K562 (cell line): ENCODE measurements around the gene SETD1B. TPM values are rescaled to one million over a fixed set of nuclear protein-coding genes. Genes with fewer than 3 reads are reported as not detected.
A peak's percentile ranks its signal among the peaks of the same experiment; 100 is the strongest.

ENCODE experiments used
- ASH1L ChIP-seq: fragments of 450-650 bp; IDR thresholded peaks from 2 replicates; pipeline ENCODE4 v1.6.1; 2018; ENCODE audit warnings: borderline replicate concordance, mild to moderate bottlenecking, low read depth; ENCODE audit not compliant: partially characterized antibody
- ATF1 ChIP-seq, 2 experiments: fragments of 450-650 bp in 1 of 2; IDR thresholded peaks; 2 replicates each; pipeline ENCODE4 v1.6.1; 2016; ENCODE audit warnings: missing compliant biosample characterization in 1 of 2, missing genetic modification characterization in 1 of 2
- CBX5 ChIP-seq: IDR thresholded peaks from 2 replicates; pipeline ENCODE4 v1.6.1; 2014; ENCODE audit warnings: low read depth, borderline replicate concordance
- CBX8 ChIP-seq: fragments of 200-600 bp; sonication (generic); IDR thresholded peaks from 2 replicates; pipeline ENCODE4 v1.6.1; 2012; ENCODE audit warnings: borderline replicate concordance, mixed run types, low read depth, mild to moderate bottlenecking, moderate library complexity, mixed read lengths, low read length, control low read depth, inconsistent platforms; ENCODE audit not compliant: poor library complexity, severe bottlenecking; ENCODE audit errors: extremely low read depth
- HLTF ChIP-seq: fragments of 450-650 bp; IDR thresholded peaks from 2 replicates; pipeline ENCODE4 v1.6.1; 2016
- NFIC ChIP-seq: fragments of 450-650 bp; IDR thresholded peaks from 2 replicates; pipeline ENCODE4 v1.6.1; 2017; ENCODE audit warnings: mild to moderate bottlenecking, inconsistent platforms
- PHF20 ChIP-seq: fragments of 450-650 bp; IDR thresholded peaks from 2 replicates; pipeline ENCODE4 v1.6.1; 2018; ENCODE audit not compliant: partially characterized antibody
- POLR2AphosphoS5 ChIP-seq: IDR thresholded peaks from 2 replicates; pipeline ENCODE4 v1.6.1; 2011; ENCODE audit warnings: mild to moderate bottlenecking, low read depth, low read length, moderate library complexity; ENCODE audit not compliant: control insufficient read depth, insufficient read depth
- POLR3A ChIP-seq: IDR thresholded peaks from 2 replicates; pipeline ENCODE4 v1.6.1; 2011; ENCODE audit warnings: borderline replicate concordance, mild to moderate bottlenecking, moderate library complexity; ENCODE audit not compliant: insufficient read length, insufficient read depth; ENCODE audit errors: extremely low read depth
- POU5F1 ChIP-seq: fragments of 150-350 bp; IDR thresholded peaks from 2 replicates; pipeline ENCODE4 v1.6.1; 2014; ENCODE audit warnings: borderline replicate concordance, low read length, low read depth, mild to moderate bottlenecking; ENCODE audit not compliant: partially characterized antibody
- PRMT5 ChIP-seq: sonication (generic); formaldehyde crosslinking; IDR thresholded peaks from 2 replicates; pipeline ENCODE4 v1.5.0; 2020; ENCODE audit warnings: missing genetic modification reagents
- SAFB ChIP-seq: fragments of 200-400 bp; formaldehyde crosslinking; IDR thresholded peaks from 2 replicates; pipeline ENCODE4 v1.6.1; 2017; ENCODE audit warnings: low read depth, low read length, borderline replicate concordance
- TAF1 ChIP-seq: IDR thresholded peaks from 2 replicates; pipeline ENCODE4 v1.6.1; 2011; ENCODE audit warnings: mild to moderate bottlenecking, low read length, moderate library complexity; ENCODE audit not compliant: insufficient read depth, control insufficient read depth, severe bottlenecking; ENCODE audit errors: extremely low read depth
- TBP ChIP-seq: optimal IDR thresholded peaks from 2 replicates; pipeline ENCODE3; 2011; ENCODE audit warnings: low read depth, low read length, improper control_type of control experiment
- ZNF253 ChIP-seq: fragments of 250-450 bp; sonication (Bioruptor Pico); conservative IDR thresholded peaks from 2 replicates; pipeline ENCODE4 v1.6.1; 2021; ENCODE audit warnings: mild to moderate bottlenecking
- ZNF316 ChIP-seq: fragments of 450-650 bp; IDR thresholded peaks from 2 replicates; pipeline ENCODE4 v1.6.1; 2016
- ZNF561 ChIP-seq: fragments of 450-650 bp; formaldehyde crosslinking; conservative IDR thresholded peaks from 2 replicates; pipeline ENCODE4 v1.4.0; 2020; ENCODE audit warnings: mild to moderate bottlenecking, moderate library complexity
- ZNF717 ChIP-seq: fragments of 250-450 bp; sonication (Bioruptor Pico); IDR thresholded peaks from 2 replicates; pipeline ENCODE4 v1.5.0; 2021
- polyA plus RNA-seq, 8 experiments: library from polyadenylated mRNA; depleted of rRNA in 4 of 8; stranded (reverse) in 5 of 8; unstranded in 3 of 8; fragments of >200 nt; fragmentation: Nextera tagmentation in 2 of 8; fragmentation: Illumina TruSeq in 1 of 8; extraction: Ambion mirVana in 2 of 8; extraction: Trizol in 1 of 8; gene quantifications; 2 replicates each; pipeline versions ENCODE4 v1.2.1 to v1.2.3, GENCODE V29; 2011 to 2014; ENCODE audit warnings: inconsistent platforms in 1 of 8, missing spikeins in 1 of 8
- total RNA-seq, 7 experiments: library from RNA; depleted of rRNA in 6 of 7; stranded (reverse); fragments of >200 nt in 6 of 7; fragmentation: Illumina TruSeq in 2 of 7; extraction: Trizol in 2 of 7; gene quantifications; 2 replicates each; pipeline versions ENCODE4 v1.2.1 to v1.2.3, GENCODE V29; 2011 to 2021; ENCODE audit warnings: low replicate concordance in 1 of 7
- TF ChIP-seq, protein P1 (sequence below): sonication (generic); formaldehyde crosslinking; IDR thresholded peaks from 2 replicates; pipeline ENCODE4 v1.8.1; 2023; ENCODE audit warnings: mild to moderate bottlenecking, missing genetic modification reagents
- TF ChIP-seq, protein P2 (sequence below): fragments of 250-450 bp; sonication (Bioruptor Pico); IDR thresholded peaks from 2 replicates; pipeline ENCODE4 v1.4.0; 2020; ENCODE audit warnings: borderline replicate concordance

The SETD1B gene
- total and polyA plus RNA-seq, 9 of the 15 experiments (the other 6 are each of a cell fraction or from before 2014, with no cell fraction given) = 0.48 to 26.6 (median 2.3) TPM

GRCh38 chr12:121839106-121839992 lies 35.5 kb downstream of the SETD1B start (continued):
- TF ChIP-seq CBX8 = no peak
- no peak for TF ChIP-seq ASH1L
- TF ChIP-seq SAFB = no peak
- no peak for TF ChIP-seq ZNF316
- TF ChIP-seq ATF1 (CRISPR knock-in tag; IDR thresholded peaks at IDR 0.05) = no peak
- TF ChIP-seq ATF1 (tag; IDR thresholded peaks at IDR 0.05) = peak; percentile 46
- TF ChIP-seq, protein P1, sequence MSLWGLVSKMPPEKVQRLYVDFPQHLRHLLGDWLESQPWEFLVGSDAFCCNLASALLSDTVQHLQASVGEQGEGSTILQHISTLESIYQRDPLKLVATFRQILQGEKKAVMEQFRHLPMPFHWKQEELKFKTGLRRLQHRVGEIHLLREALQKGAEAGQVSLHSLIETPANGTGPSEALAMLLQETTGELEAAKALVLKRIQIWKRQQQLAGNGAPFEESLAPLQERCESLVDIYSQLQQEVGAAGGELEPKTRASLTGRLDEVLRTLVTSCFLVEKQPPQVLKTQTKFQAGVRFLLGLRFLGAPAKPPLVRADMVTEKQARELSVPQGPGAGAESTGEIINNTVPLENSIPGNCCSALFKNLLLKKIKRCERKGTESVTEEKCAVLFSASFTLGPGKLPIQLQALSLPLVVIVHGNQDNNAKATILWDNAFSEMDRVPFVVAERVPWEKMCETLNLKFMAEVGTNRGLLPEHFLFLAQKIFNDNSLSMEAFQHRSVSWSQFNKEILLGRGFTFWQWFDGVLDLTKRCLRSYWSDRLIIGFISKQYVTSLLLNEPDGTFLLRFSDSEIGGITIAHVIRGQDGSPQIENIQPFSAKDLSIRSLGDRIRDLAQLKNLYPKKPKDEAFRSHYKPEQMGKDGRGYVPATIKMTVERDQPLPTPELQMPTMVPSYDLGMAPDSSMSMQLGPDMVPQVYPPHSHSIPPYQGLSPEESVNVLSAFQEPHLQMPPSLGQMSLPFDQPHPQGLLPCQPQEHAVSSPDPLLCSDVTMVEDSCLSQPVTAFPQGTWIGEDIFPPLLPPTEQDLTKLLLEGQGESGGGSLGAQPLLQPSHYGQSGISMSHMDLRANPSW (CRISPR knock-in tag) = no peak
- TF ChIP-seq POLR2AphosphoS5 = peak; percentile 86
- no peak; the same call in 1 of the 2 replicates for TF ChIP-seq HLTF
- TF ChIP-seq, protein P2, sequence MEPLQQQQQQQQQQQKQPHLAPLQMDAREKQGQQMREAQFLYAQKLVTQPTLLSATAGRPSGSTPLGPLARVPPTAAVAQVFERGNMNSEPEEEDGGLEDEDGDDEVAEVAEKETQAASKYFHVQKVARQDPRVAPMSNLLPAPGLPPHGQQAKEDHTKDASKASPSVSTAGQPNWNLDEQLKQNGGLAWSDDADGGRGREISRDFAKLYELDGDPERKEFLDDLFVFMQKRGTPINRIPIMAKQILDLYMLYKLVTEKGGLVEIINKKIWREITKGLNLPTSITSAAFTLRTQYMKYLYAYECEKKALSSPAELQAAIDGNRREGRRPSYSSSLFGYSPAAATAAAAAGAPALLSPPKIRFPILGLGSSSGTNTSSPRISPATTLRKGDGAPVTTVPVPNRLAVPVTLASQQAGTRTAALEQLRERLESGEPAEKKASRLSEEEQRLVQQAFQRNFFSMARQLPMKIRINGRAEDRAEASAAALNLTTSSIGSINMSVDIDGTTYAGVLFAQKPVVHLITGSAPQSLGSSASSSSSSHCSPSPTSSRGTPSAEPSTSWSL (CRISPR knock-in tag) = no peak
- TF ChIP-seq PHF20 = peak; percentile 31
- no peak for TF ChIP-seq ZNF561 (CRISPR knock-in tag)
- peak; percentile 49 for TF ChIP-seq TAF1
- TF ChIP-seq NFIC = peak; percentile 85
- no peak for TF ChIP-seq ZNF717 (CRISPR knock-in tag)
- no peak for TF ChIP-seq POU5F1
- TF ChIP-seq TBP = peak; percentile 90
- TF ChIP-seq CBX5 = peak; percentile 54; the same call in 1 of the 2 replicates
- no peak for TF ChIP-seq PRMT5 (CRISPR knock-in tag)
- no peak for TF ChIP-seq ZNF253
- TF ChIP-seq POLR3A = no peak
